OCI-LY3 (cell line): ENCODE results near the gene ARHGAP25.

Experiments used
- H2AFZ ChIP-seq: fragments of 200-600, 300-600 bp; shearing (Covaris generic); 2 replicates; pipeline ENCODE4 v1.6.0; 2014; ENCODE audit warnings: antibody characterized with exemption, low read depth, low read length
- H3K27ac ChIP-seq: fragments of 200-600, 300-600 bp; sonication (generic); 2 replicates; pipeline ENCODE4 v1.5.1; 2014; ENCODE audit warnings: mild to moderate bottlenecking, low read length, moderate library complexity, mixed read lengths
- H3K27me3 ChIP-seq: fragments of 200-600, 300-600 bp; sonication (generic); 2 replicates; pipeline ENCODE4 v1.6.1; 2014; ENCODE audit warnings: low read depth, low read length, mixed read lengths
- H3K36me3 ChIP-seq: fragments of 200-600, 300-600 bp; sonication (generic); replicated peaks from 2 replicates; pipeline ENCODE3; 2014; ENCODE audit warnings: low read depth, low read length, mixed read lengths
- H3K4me1 ChIP-seq: fragments of 300-600, 200-600 bp; sonication (generic); 2 replicates; pipeline ENCODE4 v1.6.1; 2014; ENCODE audit warnings: low read length, mixed read lengths
- H3K4me2 ChIP-seq: fragments of 200-600, 300-600 bp; sonication (generic); 2 replicates; pipeline ENCODE4 v1.6.1; 2014; ENCODE audit warnings: low read length, mixed read lengths
- H3K4me3 ChIP-seq: fragments of 300-600, 200-600 bp; sonication (generic); 2 replicates; pipeline ENCODE4 v1.5.1; 2014; ENCODE audit warnings: antibody characterized with exemption, mild to moderate bottlenecking, low read length, moderate library complexity
- H3K79me2 ChIP-seq: fragments of 300-600, 200-600 bp; shearing (Covaris generic); 2 replicates; pipeline ENCODE4 v1.6.1; 2014; ENCODE audit warnings: mild to moderate bottlenecking, low read length, mixed read lengths
- H3K9ac ChIP-seq: fragments of 300-600, 200-600 bp; shearing (Covaris generic); 2 replicates; pipeline ENCODE4 v1.6.0; 2014; ENCODE audit warnings: mild to moderate bottlenecking, low read length, moderate library complexity
- H3K9me3 ChIP-seq: fragments of 200-600, 300-600 bp; shearing (Covaris generic); 2 replicates; pipeline ENCODE4 v1.6.1; 2014; ENCODE audit warnings: low read length, mixed read lengths; ENCODE audit not compliant: insufficient read depth
- H4K20me1 ChIP-seq: fragments of 200-600, 300-600 bp; sonication (generic); 2 replicates; pipeline ENCODE4 v1.6.1; 2016; ENCODE audit warnings: low read length, mixed read lengths; ENCODE audit not compliant: insufficient read depth
- CTCF ChIP-seq: fragments of 200-600, 300-600 bp; sonication (generic); IDR thresholded peaks from 2 replicates; pipeline ENCODE4 v1.5.1; 2014; ENCODE audit warnings: antibody characterized with exemption, low read length, low read depth
- EZH2phosphoT487 ChIP-seq: fragments of 200-600 bp; shearing (Covaris generic); IDR thresholded peaks from 2 replicates; pipeline ENCODE4 v1.6.1; 2018; ENCODE audit warnings: antibody characterized with exemption, mixed run types, low read depth

ARHGAP25 gene

GRCh38 chr2:68770271-68771111 is 35.9 kb downstream of the ARHGAP25 start:
- no peak for TF ChIP-seq CTCF
- TF ChIP-seq EZH2phosphoT487 = no peak
- Histone ChIP-seq H3K4me1 (peaks cover 90% of the 10 kb centered on the region), H3K36me3 (peaks cover 10% of the 10 kb centered on the region), H3K4me3 (peak overlapping the region; percentile 91), H2AFZ (no peak overlapping the region), H4K20me1 (no peaks in the 10 kb centered on the region), H3K4me2 (peak overlapping the region; percentile 83), H3K79me2 (peaks cover 95% of the 10 kb centered on the region), H3K9ac (peak overlapping the region; percentile 100), H3K9me3 (no peaks in the 10 kb centered on the region), H3K27ac (peak overlapping the region; percentile 99), H3K27me3 (no peaks in the 10 kb centered on the region)

GRCh38 chr2:68771211-68771751 is 36.7 kb downstream of the ARHGAP25 start:
- Histone ChIP-seq H2AFZ (no peak overlapping the region), H3K4me3 (peak overlapping the region; percentile 91), H3K9me3 (no peaks in the 10 kb centered on the region), H3K36me3 (peaks cover 18% of the 10 kb centered on the region), H3K4me2 (peak overlapping the region; percentile 83), H3K4me1 (peaks cover 82% of the 10 kb centered on the region), H4K20me1 (no peaks in the 10 kb centered on the region), H3K79me2 (peaks cover 95% of the 10 kb centered on the region), H3K27ac (peak overlapping the region; percentile 99), H3K27me3 (no peaks in the 10 kb centered on the region), H3K9ac (peak overlapping the region; percentile 100)
- TF ChIP-seq CTCF (no peak), EZH2phosphoT487 (no peak)

GRCh38 chr2:68772109-68772508 is 37.5 kb downstream of the ARHGAP25 start:
- H4K20me1 ChIP-seq = no peaks in the 10 kb centered on the region
- peaks cover 27% of the 10 kb centered on the region for H3K36me3 ChIP-seq
- H3K9ac ChIP-seq = peak overlapping the region; percentile 100
- H2AFZ ChIP-seq = no peak overlapping the region
- H3K4me2 ChIP-seq = peak overlapping the region; percentile 83
- no peaks in the 10 kb centered on the region for H3K9me3 ChIP-seq
- TF ChIP-seq EZH2phosphoT487 (no peak), CTCF (no peak)
- H3K4me3 ChIP-seq = peak overlapping the region; percentile 91; the same call in 1 of the 2 replicates
- peaks cover 79% of the 10 kb centered on the region for H3K4me1 ChIP-seq
- no peaks in the 10 kb centered on the region for H3K27me3 ChIP-seq
- peak overlapping the region; percentile 99 for H3K27ac ChIP-seq
- H3K79me2 ChIP-seq = peaks cover 97% of the 10 kb centered on the region

- H3K36me3 ChIP-seq = peaks cover 50% of the 10 kb centered on the region
- no peaks in the 10 kb centered on the region for H3K27me3 ChIP-seq
- peak overlapping the region; percentile 91 for H3K4me3 ChIP-seq
- peak overlapping the region; percentile 83 for H3K4me2 ChIP-seq
- peak overlapping the region; percentile 99 for H3K27ac ChIP-seq
- TF ChIP-seq EZH2phosphoT487 (no peak), CTCF (no peak)
- H3K4me1 ChIP-seq = peaks cover 64% of the 10 kb centered on the region
- no peaks in the 10 kb centered on the region for H3K9me3 ChIP-seq
- no peaks in the 10 kb centered on the region for H4K20me1 ChIP-seq
- peak overlapping the region; percentile 100 for H3K9ac ChIP-seq
- H3K79me2 ChIP-seq = peaks cover 97% of the 10 kb centered on the region
- H2AFZ ChIP-seq = no peak overlapping the region
Observed at GRCh38 chr2:68774569-68775271, 40.1 kb downstream of the ARHGAP25 start.
